SHP77 treated with DMSO at 0.1 percent for 48 hours (cell line): ENCODE data around the gene PPP1R12C.
A peak's percentile ranks its signal among the peaks of the same experiment; 100 is the strongest.
"Not testable (repeated sequence)": the region's sequence is repeated elsewhere in the genome, so short reads cannot be mapped to it uniquely, and the experiment has no call there.

Experiments
- DNase-seq: peaks from one replicate; lab custom pipeline; 2025; lab: John Stamatoyannopoulos, UW

Gene PPP1R12C

DNA sequence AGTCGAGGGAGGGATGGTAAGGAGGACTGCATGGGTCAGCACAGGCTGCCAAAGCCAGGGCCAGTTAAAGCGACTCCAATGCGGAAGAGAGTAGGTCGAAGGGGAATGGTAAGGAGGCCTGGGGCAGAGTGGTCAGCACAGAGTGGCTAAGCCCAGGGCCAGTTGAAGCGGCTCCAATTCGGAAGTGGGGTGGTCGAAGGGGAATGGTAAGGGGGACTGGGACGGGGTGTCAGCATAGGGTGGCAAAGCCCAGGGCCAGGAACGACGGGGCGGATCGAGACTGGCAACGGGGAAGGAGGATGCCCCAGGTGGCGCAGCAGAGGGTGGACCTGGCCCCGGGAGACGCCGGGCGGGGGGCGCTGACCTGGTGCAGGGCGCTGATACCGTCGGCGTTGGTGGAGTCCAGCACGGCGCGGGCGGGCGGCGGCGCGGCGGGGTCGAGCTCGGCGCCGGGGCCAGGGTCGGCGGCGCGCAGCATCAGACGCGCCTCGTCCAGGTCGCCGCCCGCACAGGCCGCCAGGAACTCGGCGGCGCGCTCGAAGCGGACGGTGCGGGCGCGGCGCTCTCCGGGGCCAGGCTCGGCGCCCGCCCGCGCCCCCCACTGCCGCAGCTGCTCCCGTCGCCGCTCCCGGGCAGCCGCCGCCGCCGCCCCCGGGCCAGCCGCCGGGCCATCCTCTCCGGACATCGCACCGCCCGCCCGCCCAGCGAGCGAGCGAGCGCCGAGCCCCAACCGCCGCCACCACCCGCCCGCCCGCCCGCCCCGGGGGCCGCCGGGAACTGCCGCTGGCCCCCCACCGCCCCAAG is at the start of gene PPP1R12C:
PPP1R12C (minus strand) TSS at position 779 of the 804 bp plus-strand sequence; CDS start at position 685, 94 bp downstream.
- DNase-seq = no peak

DNA sequence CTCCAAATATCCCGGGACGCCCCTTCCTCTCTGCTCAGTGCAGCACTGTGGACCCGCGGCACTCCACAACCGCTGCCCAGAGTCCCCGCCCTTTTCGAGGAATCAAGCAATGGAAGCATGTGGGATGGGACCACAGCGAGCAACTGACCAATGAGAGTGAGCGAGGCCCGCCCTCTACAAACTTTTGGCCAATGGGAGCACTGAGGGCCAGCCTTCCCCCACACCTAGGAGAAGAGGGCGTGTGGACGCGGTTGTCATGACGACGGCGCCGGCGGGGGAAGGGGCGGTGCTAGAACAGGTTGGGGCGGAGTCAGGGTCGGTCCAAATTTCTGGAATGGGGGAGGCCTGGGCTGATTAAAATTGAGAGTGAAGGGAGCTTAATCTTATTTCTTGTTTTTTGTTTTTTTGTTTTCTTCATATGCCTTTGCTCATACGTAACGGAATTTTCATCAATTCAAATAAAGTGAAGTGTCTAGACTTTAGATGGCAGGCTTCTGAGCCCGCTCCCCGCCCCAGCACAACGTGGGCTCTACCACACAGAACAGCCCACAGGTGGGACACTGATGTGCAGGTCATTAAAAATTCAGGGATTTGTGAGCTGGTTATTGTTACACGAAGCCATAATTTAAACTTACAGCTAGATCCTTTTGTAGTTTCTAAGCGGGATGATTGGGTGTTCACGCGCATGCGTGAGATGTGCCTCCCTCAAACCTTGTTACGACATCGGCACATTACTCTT is 49.3 kb upstream of the PPP1R12C start, which contains the start of gene DNAAF3:
DNAAF3 (minus strand) TSS at position 84 of the 739 bp plus-strand sequence. CDS start 200 bp downstream, outside the sequence.
- DNase-seq = peak; percentile 89

DNA sequence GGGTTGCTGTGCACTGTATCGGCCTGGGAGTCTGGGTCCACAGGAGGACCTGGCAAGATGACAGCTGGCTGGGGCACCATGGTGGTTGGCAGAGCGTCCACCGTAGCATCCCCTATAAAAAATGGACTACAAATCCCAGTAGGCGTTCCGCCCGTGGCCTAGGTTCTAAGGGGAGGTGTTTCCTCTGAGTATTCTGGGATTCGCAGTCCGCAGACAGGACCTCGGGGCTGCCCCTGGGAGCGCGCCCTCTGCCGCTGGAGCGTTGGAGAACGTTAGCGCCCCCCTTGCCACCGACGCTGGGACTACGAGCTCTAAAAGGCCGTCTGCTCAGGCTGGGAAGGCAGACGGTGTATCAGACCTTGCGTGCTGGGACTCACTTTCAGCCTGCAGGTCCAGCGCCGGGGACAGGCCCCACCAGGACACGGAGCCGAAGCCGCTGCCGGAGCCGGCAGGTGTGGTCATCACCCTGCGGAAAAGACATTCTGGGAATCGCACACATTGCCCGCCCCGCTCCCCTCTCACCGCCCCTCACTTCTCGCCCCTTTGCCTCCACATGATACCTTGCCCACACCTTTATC is 48.6 kb upstream of the PPP1R12C start:
- DNase-seq = peak; percentile 82

DNA sequence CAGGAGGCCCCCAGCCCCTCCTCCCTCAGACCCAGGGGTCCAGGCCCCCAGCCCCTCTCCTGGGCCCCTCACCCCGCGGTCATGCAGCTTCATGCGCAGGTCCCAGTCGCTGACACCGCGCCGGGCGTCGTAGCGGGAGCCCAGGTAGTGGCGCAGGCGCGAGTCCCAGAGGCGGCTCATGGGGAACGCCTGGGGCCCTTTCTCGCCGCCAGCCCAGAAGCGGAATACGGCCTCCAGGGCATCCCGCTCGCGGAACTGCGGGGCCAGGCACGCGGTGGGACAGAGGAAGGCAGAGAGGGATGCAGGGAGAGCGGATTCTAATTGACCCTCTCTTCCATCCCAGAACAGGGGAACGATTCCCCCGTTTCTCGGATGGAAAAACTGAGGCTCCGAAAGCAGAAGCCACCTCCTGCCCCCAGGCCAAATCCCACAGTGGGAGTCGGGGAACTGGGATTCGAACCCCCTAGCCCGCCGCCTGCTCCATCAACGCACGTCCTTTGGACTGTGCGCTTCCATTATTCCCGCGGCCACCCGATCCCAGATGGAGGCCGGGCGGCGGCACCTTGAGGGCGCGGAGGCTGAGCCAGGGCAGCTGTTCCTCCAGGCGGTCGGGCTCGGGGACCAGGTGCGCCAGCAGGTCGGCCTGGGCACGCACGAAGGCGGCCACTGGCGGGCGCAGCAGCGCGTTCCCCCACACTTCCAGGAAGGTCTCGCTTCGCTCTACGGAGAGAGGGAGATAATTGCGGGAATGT is 44.3 kb upstream of the PPP1R12C start:
- no peak for DNase-seq

DNA sequence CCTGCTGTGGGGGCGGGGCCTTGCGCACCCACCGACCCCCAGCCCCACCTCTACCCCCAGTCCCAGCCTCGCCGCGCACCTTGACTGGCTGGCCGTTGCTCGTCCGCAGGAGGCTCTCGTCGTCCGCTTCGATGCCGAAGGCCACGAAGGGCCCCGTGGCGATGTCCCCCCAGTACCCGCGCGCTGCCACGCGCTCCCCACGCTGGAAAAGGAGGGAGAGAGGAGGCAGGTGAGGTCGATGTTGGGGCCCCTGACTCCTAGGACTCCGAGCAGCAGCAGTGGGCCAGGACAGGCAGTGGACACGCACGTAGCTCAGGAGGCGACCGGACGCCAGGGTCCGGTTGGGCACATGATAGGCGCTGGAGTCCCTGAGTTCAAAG is 43.5 kb upstream of the PPP1R12C start:
- DNase-seq = no peak

DNA sequence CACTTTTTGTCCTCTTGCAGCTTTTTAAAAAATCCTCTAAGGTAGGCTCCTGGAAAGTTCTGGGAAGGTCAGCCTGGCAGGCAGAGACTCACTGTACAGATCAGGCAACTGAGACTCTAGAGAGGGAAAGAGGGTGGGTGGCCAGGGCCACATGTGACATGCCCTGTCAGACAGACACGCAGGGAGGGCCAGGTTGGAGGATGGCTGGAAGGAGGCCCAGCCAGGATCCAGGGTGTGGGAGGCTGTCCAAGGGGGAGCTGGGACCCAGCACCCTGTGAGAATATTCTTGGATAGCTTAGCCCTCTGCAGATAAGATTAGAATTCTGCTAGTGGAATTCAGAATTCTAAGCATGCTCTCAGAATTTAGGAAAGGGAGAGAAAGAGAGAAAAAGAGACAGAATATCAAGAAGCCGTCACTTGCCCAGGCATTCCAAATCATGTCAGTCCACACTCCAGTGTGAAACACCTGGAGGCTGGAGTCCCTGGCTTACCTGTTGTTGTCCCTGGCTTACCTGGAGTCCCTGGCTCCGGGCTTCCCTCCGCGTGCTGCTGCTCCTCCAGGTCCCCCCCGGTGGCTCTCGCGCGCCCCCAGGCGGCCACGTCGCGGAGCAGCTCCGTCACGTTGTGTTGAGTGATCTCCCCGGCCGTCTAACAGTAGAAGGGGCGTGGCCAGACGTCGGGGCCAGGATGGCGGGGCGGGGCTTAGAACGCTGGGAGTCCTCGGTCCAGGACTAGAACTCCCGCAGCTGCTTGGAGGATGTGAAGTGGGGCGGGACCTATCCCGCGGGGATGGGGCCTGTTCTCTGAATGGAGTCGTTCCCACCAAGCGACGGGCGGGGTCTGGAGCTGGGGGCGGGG is 42.9 kb upstream of the PPP1R12C start:
- peak; percentile 91 for DNase-seq

DNA sequence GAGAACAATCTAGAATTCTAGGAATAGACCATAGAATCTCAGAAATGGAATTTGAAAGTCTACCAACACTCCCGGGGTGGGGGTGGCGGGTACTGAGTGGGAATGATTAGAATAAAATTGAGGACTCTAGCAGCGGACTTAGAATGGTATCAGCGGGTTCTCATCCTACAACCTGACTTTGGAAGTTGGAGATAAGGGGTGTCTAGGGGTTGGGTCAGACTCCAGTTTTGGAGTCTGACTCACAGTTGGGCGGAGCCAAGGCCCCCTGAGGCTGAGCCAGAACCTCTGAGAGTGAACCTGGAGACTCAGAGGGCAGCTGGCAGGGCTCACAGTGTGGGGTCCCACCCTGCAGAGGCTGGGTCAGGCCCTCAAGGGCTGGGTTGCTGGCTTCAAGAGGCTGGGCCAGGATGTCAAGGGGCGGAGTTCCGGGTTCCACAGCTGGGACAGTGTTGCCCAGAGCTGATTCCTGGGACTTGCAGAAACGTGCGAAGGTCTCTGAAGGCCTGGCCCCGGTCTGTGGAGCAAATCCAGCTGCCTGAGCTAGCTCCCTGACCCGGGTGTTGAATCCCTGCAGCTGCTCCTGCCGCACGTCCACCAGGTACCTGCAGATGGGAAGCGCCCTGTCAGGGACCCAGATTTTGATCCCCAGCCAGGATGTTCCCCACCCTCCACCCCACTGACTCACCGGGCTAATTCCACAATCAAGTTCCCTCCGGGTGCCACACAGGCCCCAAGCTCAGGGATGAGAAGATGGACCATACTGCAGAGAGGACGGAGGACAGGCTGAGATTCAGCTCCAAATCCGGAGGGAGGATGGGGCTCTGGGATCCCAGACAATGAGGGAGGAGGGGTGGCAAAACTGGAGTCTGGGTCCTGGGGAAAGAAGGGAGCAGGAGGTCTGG is 41.7 kb upstream of the PPP1R12C start:
- no peak for DNase-seq

DNA sequence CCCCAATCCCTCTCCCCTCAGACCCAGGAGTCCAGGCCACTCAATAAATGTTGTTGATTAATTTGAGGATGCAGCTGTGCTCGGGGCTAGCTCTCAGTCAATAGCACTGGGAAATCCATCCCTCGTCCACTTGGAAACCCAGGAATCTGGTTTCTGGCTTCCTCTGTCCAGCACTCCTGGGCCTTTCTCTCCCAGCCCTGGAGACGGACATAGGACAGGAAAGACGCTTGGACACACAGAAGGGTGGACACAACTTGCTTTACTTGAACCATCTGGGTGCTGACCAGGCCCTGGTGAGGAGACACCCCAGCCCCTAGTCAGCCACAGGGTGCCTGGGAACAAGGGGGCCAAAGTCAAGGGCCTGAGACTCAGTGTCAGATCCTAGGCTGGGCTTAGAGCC is 41.0 kb upstream of the PPP1R12C start:
- no peak for DNase-seq

DNA sequence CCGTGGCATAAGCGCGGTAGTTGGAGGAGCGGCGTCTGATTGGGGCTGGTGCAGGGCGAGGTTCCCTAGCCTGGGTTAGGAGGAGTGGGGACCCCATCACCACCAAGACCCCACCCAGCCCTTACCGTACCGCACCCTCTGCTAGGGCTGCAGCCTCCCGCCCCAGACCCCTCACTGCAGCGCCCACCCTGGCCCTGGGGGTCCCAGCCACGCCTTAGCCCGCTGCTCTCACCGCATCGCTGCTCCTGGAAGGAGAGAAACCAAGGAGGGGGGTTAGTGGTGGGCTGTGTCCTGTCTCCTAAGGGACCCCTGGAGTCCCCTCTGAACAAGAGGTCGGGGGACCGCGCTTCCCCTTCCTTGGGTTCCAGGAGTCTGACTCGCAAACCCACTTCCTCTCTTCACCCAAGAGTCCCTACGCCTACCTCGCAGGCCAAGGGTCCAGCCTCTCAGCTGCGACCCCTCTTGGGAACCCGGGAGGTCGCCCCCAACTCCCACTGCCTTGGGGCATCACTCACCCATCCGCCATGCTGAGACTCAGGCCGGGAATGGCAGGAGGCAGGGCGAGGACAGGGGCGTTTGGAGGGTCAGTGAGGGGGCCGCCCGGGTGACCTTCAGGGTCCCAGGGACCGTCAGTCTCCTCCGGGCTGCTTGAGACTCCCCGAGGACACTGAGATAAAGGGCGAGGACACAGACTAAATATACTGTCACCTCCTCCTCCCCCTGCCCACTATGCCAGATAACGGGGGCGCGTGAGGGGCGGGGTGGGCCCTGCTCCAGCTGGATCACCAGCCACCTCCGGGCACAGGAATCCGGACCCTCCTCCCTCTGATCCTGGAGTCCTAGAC is 39.8 kb upstream of the PPP1R12C start, which contains the start of gene TNNI3:
TNNI3 (minus strand) TSS at position 669 of the 845 bp plus-strand sequence; CDS start at position 526, 143 bp downstream.
- DNase-seq = no peak

DNA sequence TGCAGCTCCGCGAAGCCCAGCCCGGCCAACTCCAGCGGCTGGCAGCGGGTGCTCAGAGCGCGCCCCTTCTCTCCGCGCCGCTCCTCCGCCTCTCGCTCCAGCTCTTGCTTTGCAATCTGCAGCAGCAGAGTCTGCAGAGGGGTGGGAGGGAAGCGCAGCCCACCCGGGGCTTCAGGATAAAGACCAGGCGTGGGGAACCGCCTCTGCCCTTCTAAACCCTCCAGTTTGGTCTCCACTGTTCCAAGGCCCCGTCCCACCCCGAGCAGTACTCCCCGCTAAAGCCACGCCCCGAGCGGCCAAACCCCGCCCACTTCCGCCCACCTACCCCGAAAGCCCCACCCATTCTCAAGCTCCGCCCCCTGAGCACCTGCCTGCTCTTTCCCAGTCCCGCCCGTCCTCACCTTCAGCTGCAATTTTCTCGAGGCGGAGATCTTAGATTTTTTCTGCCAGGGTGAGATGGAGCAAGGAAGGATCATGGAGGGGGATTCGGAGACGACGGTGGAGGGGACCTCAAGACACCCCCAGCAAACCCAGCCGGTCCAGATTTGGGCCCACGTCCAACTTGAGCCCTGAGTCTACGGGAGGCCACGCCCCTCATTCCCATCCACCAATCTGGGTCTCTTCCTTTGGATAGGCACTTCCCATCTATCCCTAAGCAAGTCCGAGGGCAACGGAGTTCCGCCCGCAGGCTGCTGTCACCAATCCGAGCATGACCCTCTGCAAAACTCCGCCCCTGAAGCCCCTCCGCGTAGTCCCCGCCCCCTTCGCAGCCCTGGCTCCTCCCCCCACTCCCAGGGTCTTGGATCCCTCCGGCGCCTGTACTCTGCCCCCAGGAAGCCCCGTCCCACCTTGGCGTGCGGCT is 39.0 kb upstream of the PPP1R12C start:
- DNase-seq = peak; percentile 91

DNA sequence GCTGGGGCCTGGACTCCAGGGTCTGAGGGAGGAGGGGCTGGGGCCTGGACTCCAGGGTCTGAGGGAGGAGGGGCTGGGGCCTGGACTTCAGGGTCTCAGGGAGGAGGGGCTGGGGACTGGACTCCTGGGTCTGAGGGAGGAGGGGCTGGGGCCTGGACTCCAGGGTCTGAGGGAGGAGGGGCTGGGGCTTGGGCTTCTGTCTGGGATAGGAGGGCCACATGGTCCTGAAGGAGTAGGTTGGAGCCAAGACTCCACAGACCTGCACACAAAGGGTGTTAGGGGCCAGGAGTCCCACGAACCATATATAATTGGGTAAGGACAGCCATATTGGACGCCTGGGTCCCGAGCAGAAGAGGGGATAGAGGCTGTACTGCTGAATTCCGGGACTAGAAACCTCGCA is 38.3 kb upstream of the PPP1R12C start:
- DNase-seq = not testable (repeated sequence)

DNA sequence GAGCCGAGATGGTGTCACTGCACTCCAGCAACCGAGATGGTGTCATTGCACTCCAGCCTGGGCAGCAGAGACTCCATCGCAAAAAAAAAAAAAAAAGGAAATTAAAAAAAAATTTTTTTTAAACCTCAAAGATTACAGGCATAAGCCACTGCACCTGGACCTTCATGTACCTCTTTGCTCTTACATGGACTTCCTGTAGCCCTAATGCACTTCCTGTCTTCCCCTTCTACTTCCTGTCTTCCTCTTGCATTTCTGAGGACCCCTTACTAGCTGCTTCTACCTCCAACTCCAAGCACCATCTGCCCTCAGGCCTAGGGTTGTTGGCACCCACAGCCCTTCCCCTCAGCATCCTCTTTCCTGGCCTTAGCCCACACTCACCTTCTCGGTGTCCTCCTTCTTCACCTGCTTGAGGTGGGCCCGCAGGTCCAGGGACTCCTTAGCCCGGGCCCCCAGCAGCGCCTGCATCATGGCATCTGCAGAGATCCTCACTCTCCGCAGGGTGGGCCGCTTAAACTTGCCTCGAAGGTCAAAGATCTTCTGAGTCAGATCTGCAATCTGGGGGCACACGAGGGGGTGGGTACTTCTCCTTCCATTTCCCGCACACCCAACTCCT is 36.3 kb upstream of the PPP1R12C start:
- no peak for DNase-seq

DNA sequence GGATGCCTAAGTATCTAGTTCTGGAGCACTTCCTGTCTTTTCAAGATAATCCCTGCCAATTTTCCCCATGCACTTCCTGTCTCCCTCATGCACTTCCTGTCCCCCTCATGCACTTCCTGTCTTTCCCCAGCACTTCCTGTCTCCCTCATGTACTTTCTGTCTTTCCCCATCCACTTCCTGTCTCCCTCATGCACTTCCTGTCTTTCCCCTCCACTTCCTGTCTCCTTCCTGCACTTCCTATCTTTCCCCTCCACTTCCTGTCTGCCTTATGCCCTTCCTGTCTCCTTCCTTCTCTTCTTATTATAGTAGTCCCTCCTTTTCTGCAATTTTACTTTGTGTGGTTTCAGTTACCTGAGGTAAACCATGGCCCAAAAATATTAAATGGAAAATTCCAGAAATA is 34.6 kb upstream of the PPP1R12C start:
- DNase-seq = no peak

DNA sequence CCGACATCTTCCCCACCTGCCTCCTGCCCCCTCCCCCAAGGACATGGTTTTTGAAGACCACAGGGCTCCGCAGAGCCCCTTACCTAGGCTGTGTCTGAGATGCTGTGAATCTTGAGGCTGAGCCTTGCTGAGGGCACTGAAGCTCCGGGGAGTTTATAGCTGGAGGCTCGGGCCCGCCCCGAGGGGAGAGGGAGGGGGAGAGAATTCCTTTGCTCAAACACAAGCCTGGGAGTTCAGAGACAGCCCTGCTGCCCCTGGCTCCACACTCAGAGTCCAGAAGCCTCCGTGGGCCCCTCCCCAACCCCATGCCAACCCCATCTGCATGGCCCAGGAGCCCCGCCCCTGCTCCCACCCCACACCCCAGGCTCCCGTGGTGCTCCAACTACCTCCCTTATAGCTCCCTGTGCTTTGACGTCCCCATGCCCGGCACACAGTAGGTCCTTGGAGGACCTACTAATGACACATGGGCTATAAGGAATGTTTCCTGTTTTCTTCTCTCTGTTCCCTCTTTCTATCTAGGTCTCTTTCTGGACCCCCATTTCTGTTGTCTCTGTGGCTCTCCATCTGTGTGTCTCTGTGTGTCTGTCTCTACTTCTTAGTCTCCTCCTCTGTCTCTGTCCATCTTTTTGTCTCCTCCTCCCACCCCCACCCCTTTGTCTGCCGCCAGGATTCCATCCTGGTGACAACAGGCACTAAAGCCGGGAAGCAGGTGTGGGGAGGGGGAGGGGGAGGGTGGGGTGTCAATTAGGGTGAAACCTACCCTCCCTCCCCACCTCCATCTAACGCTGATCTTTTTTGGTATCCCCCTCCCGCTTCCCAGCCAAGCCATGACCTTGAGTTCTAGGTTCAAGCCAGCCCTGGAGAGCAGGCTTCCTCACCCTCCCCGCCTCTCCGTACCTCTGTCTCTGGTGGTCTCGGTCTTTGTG is 31.9 kb upstream of the PPP1R12C start, which contains the start of gene TNNT1:
TNNT1 (minus strand) TSS at position 129 of the 926 bp plus-strand sequence. CDS start 2,049 bp downstream, outside the sequence.
- DNase-seq = no peak

DNA sequence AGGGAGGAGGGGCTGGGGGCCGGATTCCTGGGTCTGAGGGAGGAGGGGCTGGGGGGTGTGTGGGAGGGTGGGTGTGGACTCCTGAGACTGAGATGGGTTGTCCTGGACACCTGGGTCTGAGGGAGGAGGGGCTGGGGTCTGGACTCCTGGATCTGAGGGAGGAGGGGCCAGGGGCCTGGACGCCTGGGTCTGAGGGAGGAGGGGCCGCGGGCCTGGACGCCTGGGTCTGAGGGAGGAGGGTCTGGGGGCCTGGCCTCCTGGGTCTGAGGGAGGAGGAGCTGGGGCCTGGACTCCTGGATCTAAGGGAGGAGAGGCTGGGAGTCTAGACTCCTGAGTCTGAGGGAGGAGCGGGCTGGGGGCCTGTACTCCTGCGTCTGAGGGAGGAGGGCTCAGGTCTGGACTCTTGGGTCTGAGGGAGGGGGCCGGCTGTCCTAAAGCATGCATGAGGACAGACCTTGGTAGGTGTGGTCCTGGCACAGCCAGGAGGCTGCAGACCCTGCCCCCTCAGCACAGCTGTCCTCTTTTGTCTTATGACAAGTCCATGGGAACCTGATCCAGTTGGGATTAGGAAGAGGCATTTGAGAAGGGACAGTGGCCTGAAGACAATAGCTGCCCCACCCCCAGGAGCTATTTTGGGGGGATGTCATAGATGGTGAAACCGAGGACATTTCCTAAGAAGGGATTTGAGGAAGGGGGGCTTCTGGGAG is 30.3 kb upstream of the PPP1R12C start:
- no peak for DNase-seq
